GM12892 (cell line): ENCODE data around the gene ZDHHC3.

Experiments
- POLR2A ChIP-seq: IDR thresholded peaks from 2 replicates; pipeline ENCODE4 v1.6.1; 2011; ENCODE audit warnings: low read depth, low read length, control low read depth
- POLR2AphosphoS5 ChIP-seq: IDR thresholded peaks from 2 replicates; pipeline ENCODE4 v1.6.1; 2011; ENCODE audit warnings: low read depth, low read length, control low read depth
- TAF1 ChIP-seq: IDR thresholded peaks from 2 replicates; pipeline ENCODE4 v1.6.1; 2011; ENCODE audit warnings: low read depth, mild to moderate bottlenecking, control low read depth, low read length, borderline replicate concordance

DNA sequence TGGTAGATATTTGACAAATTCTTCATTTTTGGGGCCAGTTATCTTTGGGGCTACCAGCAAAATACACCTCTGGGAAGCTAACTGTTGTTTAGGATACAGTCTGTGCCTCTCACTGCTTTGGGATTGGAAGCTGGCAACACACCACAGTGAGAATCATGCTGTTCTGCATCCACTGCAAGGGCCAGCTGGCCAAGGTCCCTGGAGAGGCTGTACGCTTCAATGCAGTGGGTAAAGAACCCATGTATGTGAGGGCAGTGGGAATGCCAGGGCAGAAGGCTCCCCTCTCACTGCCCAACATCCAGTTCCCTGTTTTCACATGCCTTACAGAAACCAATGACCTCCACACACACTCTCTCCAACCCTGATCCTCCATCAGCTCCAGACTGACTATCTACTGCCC lies 20.1 kb downstream of the ZDHHC3 start:
- TF ChIP-seq POLR2AphosphoS5 (no peak), POLR2A (no peak), TAF1 (no peak)
